Fibroblast of upper back skin (primary cell): ENCODE results near the gene KRTAP3-3.
A peak's percentile ranks its signal among the peaks of the same experiment; 100 is the strongest.
"Not testable (repeated sequence)": the region's sequence is repeated elsewhere in the genome, so short reads cannot be mapped to it uniquely, and the experiment has no call there.

ENCODE experiments used
- DNase-seq: peaks from one replicate; pipeline ENCODE4 v3.0.0-alpha.2; 2013

KRTAP3-3 gene

DNA sequence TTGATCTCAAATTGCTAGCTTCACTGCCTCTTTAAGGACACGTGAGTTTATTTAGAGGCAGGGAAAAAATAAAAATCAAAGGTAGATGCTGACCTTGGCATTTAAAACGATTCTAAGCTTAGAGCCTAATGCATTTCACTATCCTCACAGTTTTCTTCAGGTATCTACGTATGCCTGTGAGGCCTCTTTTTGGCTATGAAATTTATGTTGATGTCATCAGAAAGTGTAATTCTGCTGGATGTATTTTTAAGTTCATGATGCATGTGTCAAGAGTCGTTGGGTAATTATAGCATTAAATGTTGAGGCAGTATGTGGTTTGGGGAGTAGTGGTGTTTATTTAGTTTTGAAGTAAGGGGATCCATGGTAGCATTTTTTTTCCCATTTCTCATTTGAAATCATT is 10.0 kb upstream of the KRTAP3-3 start:
- DNase-seq = no peak

GRCh38 chr17:41002814-41003213 is 8.8 kb upstream of the KRTAP3-3 start:
- no peak for DNase-seq

DNA sequence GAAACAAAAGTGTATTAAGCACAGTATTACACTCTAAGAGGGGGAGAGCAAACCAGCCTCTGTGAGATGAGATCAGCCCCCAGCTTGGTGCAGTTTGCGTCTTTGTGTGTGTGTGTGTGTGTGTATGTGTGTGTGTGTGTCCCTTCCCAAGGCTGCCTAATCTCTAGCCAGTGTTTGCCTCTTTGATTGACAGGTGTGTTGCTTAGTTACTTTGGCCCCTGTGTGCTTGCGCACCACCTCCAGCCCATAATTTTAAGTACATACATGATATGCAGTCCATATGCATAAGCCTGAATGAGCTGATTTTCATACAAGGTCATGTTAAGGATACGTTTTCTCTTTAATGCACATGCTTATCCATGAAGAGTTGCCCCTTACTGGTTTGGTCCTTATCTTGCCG is 7.8 kb upstream of the KRTAP3-3 start:
- no peak for DNase-seq

DNA sequence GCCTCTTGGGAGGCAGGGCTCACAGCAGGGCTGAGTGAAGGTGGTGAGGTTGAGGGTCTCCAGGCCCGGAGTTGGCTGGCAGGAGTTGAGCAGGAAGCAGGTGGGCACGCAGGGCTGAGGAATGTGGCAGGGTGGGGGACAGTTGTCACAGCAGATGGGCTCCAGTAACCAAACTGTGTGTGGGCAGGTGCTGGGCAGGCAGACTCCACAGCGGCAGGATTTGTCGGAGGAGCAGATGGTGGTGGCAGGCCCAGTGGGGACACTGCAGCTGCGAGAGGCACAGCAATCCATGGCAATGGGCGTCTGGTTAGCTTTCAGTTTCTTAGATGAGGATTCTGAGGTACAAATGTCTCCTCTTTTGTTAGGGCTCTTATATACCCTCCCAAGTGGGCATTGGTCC is 5.6 kb upstream of the KRTAP3-3 start, which contains the start of gene KRTAP3-2:
Gene KRTAP3-2 (minus strand): TSS at position 344 of the 400 bp plus-strand sequence. CDS start 53 bp downstream, at position 291.
- DNase-seq = not testable (repeated sequence)

GRCh38 chr17:40997361-40997760 is 3.4 kb upstream of the KRTAP3-3 start:
- DNase-seq = no peak

DNA sequence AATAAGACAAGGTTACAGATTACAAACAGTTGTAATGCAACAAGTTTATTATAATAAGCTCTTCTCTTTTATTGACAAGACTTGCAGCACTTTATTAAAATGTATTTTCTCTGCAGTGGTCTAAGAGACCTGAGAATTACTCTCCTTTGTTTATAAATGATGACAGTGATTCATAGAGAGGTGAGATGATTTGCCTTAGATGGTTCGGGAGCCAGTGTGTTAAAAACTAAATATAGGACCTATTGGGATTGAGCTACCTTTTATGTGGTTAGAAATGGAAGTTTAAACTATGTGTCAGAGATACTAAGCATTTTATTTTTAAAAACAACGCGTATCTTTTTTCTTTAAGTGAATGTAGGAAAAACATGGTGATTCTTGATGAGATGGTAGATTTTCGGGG is 2.9 kb upstream of the KRTAP3-3 start:
- no peak for DNase-seq

DNA sequence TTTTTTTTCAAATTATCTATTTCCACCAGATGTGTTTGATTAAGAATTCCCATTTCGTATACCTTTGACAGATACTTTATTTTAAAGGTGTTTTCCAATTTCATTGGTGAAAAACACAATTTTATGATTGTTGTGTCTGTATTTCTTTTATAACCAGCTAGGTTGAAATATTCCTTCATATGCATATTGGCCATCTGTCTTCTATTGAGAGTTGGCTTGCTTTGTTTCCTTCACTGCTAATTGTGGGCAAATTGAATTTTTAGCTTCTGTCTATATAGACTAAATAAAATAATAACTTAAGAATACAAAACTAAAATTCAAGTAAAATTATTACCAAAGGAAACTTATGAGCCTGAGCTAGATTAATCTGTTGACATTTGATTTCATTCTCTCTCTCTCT is 1.2 kb upstream of the KRTAP3-3 start:
- no peak for DNase-seq

DNA sequence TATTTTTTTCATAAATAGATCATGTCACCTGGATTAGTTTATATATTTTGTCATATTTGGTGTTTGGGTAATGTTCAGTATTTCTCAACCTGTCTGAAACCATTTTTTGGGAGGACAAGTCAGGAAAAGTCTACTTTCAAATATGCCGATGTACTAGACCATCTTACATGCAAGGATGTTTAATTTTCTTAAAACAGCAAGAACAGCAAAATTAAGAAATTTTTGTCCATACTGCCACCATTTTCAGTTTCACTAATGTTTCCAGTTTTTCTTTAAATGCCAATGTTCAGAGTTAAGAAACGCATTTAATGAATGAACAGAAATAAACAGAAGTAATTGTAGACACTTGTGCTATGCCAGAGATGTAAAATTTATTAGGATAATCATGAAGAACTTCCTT is 880 bp downstream of the KRTAP3-3 start:
- no peak for DNase-seq

DNA sequence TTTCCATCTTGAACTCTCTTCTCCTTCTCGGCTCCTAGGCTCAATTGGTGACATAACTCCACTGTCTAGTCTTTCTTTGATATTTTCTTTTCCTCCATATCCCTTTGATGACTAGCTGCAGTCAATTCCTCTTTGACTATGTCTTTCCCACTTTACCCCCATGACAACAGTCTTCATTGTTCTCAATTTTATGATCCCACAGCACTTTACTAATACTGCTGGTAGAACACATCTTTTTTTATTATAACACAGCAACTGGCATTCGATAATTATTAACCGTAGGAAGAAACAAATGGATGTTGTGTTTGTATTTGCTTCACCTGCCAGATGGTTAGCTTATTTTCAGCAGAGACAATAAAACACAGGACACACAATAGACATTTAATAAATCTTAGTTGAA is 1.3 kb downstream of the KRTAP3-3 start:
- DNase-seq = no peak

DNA sequence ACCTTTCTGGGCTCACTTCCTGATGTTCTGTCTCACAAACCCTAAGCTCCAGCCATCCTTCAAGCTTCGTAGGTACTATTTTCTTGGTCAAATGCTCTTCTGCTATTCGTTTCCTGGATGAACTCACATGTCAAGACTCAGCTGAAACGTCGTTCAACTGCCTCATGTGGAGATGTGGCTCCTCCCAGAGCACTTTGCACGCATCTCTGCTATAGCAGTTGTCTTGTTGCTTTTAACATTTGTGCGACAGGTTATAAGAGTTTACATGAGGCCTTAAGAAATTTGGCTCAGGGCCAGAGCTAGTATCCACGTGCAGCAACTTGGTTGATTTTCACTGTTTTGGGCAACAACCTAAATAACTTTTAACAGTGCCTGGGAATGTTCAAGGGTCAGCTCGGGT is 7.0 kb downstream of the KRTAP3-3 start:
- DNase-seq = no peak

DNA sequence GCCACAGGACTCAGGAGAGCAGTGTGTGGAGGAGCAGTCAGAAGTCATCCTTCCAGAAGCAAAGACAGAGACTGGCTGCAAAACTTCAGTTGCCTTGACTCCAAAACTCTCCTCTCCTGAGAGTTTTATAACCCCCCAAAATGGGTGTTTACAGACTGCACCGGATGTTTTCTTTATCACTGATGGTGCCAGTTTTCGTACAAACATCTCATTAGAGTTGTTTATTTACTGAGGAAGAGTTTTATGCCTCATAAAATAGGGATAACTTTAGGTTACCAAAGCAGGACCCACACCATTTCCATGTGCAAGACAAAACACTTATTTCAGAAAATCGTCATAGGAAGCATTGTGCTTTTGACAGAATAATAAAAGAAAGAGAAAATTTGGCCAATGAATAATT is 9.7 kb downstream of the KRTAP3-3 start, which contains the start of gene KRT40:
Gene KRT40 (minus strand): TSS at position 101 of the 400 bp plus-strand sequence. CDS start 53 bp downstream, at position 48.
- no peak for DNase-seq

GRCh38 chr17:40981115-40981514 is 12.8 kb downstream of the KRTAP3-3 start:
- no peak for DNase-seq

DNA sequence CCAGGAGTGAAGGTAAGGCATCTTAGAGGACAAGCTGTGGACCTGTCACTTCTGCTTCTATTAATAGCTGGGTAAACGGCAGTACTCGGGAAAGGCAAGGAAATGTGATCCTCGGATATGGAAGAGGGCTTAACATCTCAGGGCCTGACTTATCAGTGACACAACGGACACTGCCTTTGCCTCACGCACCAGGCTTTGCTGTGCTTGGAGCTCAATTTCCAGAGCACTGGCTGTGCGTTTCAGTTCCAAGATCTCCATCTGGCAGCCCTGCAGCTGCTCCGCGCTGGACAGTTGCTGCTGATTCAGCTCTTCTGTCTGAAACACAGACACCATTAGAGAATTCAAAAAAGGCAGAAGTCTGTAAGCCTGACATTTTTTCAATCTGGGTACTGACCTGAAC is 13.4 kb downstream of the KRTAP3-3 start:
- DNase-seq = peak; percentile 58

GRCh38 chr17:40980117-40980516 is 13.8 kb downstream of the KRTAP3-3 start:
- no peak for DNase-seq

GRCh38 chr17:40978575-40979151 is 15.3 kb downstream of the KRTAP3-3 start:
- DNase-seq = no peak

DNA sequence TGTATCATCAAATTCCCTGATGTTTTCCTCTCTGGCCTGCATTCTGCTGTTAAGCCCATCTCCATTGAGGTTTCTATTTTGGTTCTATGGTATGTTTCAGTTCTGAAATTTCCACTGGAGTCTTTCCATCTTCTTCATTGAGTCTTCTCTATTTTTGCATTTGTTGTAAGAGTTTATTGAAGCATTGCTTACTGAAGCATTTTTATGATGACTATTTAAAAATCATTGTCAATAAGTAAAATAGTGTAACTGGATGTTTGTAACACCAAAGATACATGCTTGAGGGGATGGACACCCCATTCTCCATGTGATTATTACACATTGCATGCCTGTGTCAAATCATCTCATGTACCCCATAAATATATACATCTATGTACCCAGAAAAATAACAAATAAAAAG is 18.4 kb downstream of the KRTAP3-3 start:
- no peak for DNase-seq

DNA sequence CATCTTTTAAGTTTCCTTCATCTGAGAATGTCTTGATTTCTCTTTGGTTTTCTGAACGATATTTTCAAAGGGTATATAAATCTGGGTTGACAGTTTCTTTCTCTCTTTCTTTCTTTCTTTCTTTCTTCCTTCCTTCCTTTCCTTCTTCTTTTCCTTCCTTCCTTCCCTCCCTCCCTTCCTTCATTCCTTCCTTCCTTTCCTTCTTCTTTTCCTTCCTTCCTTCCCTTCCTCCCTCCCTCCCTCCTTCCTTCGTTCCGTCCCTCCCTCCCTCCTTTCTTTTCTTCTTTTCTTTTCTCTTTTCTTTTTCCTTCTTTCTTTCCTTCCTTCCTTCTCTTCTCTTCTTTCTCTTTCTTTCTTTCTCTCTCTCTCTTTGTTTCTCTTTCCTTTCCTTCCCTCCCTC is 19.6 kb downstream of the KRTAP3-3 start:
- no peak for DNase-seq

DNA sequence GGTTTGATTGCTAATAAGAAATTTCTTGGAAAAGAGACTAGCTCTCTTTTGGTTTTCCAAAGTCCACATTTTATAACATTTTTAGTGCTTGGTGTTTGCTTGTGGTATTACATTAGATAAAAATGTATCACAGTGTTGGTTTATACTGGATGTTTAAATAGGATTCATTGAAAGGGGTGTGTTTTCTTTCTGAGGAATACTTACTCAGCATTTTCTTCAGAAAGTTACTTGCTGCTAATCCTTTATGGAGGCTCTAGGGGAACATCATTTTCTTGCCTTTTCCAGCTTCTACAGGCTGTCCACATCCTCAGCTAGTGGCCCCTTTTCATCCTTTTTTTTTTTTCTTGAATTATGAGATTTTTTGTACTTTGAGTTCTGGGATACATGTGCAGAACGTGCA is 26.4 kb downstream of the KRTAP3-3 start:
- DNase-seq = no peak

DNA sequence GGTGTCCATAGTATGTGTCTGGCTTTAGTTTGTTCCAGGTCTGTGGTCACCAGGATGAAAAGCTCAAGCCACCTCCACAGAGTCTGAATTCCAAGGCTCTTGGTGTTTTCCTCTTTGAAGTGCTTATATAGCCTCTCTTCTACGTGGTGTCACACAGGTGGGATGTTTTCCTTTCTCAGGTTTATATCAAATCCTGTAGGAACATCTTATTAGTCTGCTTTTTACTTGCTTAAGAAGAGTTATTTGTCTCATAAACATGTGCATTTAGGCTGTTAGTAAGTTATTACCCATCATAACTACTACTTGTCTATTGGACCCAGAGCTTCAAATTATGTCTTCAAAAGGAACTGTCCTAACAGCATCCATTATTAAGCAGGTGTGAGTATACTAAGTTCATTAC is 27.1 kb downstream of the KRTAP3-3 start, which contains the start of gene KRT39:
Gene KRT39 (minus strand): TSS at position 101 of the 400 bp plus-strand sequence. CDS start 92 bp downstream, at position 9.
- no peak for DNase-seq

DNA sequence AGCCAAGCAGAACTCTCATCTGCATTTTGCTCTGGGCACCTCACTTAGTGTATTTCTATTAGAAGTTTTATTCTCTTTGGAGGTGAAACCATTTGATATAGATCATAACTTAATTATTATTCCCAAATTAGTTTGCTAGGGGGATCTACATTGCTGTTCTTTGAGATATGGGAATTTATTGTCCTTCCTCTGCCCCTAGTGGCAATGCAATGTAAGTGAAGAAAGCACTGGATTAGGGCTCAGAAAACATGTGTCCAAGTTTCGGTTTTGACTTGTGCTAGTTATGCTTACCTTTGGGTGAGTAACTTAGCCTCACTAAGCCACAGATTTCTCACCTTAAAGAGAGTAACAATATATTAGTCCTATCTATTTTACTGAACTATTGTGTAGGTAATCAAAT is 30.1 kb downstream of the KRTAP3-3 start:
- no peak for DNase-seq

- DNase-seq = no peak
Measured at GRCh38 chr17:40962059-40962561, 31.9 kb downstream of the KRTAP3-3 start.

DNA sequence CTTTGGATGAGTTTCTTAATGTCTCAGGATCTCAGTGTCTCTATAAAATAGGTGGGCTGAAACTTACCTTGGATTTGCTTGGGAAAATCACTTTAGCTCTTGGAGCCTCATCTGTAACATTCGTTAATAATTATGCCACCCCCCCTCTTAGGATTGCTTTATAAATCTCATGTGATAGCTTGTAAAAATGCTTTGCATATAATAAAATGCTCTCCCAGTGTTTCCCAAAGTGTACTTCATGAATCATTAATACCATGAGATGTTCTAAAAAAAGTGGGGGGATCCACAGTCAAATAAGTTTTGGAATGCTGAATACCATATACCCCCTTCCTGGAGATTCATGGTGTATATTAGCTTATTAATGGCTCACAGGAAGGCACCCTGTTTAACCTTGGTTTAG is 32.4 kb downstream of the KRTAP3-3 start:
- no peak for DNase-seq

DNA sequence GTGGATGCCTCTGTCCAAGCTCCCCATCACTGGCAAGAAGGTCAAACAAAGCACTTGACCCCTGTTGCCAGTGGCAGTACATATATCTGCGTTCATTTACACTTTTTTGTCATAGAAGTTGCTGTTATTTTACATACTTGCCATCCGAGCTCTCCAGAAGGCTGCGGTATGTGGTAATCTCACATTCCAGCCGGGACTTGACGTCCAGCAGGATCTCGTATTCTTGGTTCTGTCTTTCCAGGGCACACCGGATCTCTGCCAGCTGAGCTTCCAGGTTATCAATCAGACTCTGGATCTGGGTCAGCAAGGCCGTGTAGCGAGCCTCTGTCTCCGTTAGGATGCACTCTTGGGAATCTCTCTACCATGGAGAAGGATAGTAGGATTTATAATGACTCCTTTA is 33.8 kb downstream of the KRTAP3-3 start:
- no peak for DNase-seq

DNA sequence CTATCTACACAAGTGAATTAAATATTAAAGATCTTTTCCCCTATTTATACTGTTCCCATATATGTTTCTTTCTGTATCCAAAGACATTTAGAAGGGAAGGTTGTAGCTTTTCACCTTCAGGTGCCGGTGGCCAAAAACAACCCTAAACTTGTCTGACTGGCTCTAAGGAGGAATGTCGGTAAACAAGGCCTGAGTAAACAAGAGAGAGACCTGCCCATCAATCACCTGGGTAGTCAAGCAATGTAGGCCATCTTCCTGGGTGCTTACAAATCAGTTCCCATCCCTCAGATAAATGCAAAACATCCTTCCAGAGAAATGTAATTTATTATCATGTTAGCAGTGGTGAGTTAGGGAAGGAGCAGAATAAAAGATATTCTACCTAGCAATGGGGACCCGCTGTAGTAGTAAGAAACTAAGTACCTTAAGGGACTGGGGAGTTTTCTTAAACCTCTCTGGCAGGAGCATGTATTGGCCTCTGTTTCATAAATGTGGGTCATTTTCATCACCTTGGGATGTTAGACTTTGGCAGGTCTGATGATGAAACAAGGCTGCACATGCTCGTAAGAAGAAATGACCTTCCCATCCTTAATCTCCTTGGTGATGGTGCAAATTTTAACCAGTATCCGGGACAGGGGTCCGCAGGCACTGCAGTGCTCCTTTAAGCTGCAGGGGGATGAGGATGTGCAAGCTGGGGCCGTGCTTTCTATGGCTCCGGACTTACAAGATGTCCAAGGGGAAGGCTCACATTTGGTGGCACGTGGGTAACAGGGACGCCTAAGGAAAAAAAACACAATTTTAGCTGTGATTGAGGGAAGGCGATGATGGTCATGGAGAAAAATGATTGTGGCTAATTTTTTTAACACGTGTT is 35.6 kb downstream of the KRTAP3-3 start:
- DNase-seq = no peak
